OCI-LY7 (cell line): ENCODE measurements around the gene CD69. TPM values are rescaled to one million over a fixed set of nuclear protein-coding genes. Genes with fewer than 3 reads are reported as not detected.
"Not testable (repeated sequence)": the region's sequence is repeated elsewhere in the genome, so short reads cannot be mapped to it uniquely, and the experiment has no call there.

Source experiments
- BruUV-seq: library from RNA; stranded (reverse); fragments of 400-500 nt; replicated peaks from 2 replicates; lab custom pipeline; 2021; lab: Mats Ljungman, UMichigan
- CTCF ChIA-PET: fragments of 300-600 bp; sonication (Branson Sonifier 250); formaldehyde crosslinking; loops from one replicate; lab custom pipeline; 2022; ENCODE audit warnings: antibody characterized with exemption; ENCODE audit not compliant: unreplicated experiment; lab: Charles Lee
- POLR2A ChIA-PET: fragments of 300-600 bp; sonication (Branson Sonifier 250); formaldehyde crosslinking; loops from one replicate; lab custom pipeline; 2022; ENCODE audit warnings: antibody characterized with exemption; lab: Charles Lee
- DNase-seq: peaks from one replicate; pipeline ENCODE4 v3.0.0-alpha.2; 2015; ENCODE audit warnings: low spot score
- H2AFZ ChIP-seq: fragments of 200-600 bp; sonication (generic), shearing (Covaris generic); 2 replicates; pipeline ENCODE4 v1.6.1; 2014; ENCODE audit warnings: mild to moderate bottlenecking, antibody characterized with exemption, low read length, moderate library complexity
- H3K27ac ChIP-seq: fragments of 200-600 bp; sonication (generic); 2 replicates; pipeline ENCODE4 v1.5.1; 2014; ENCODE audit warnings: mixed run types, low read depth, mild to moderate bottlenecking, moderate library complexity, low read length, inconsistent platforms; ENCODE audit not compliant: poor library complexity, severe bottlenecking
- H3K36me3 ChIP-seq: fragments of 200-600 bp; sonication (generic); 2 replicates; pipeline ENCODE4 v1.6.1; 2014; ENCODE audit warnings: mild to moderate bottlenecking, antibody characterized with exemption, low read length, moderate library complexity, mixed read lengths; ENCODE audit not compliant: insufficient read depth
- H3K4me1 ChIP-seq: fragments of 200-600 bp; sonication (generic); 2 replicates; pipeline ENCODE4 v1.5.1; 2014; ENCODE audit warnings: mild to moderate bottlenecking, low read length; ENCODE audit not compliant: insufficient read depth, poor library complexity, severe bottlenecking
- H3K4me2 ChIP-seq: fragments of 200-600 bp; sonication (generic); 2 replicates; pipeline ENCODE4 v1.6.1; 2014; ENCODE audit warnings: mild to moderate bottlenecking, low read length
- H3K4me3 ChIP-seq: fragments of 200-600 bp; sonication (generic); 2 replicates; pipeline ENCODE4 v1.5.1; 2014; ENCODE audit warnings: mild to moderate bottlenecking, low read depth, low read length; ENCODE audit not compliant: poor library complexity, severe bottlenecking
- H3K79me2 ChIP-seq: fragments of 200-600 bp; sonication (generic); 2 replicates; pipeline ENCODE4 v1.6.1; 2016; ENCODE audit warnings: low read depth, mild to moderate bottlenecking, low read length, moderate library complexity, mixed read lengths; ENCODE audit not compliant: insufficient read depth
- H3K9me2 ChIP-seq: fragments of 200-600 bp; sonication (generic); 2 replicates; pipeline ENCODE4 v1.6.1; 2016; ENCODE audit warnings: mild to moderate bottlenecking, low read length, mixed read lengths; ENCODE audit not compliant: insufficient read depth
- H3K9me3 ChIP-seq: fragments of 200-600 bp; sonication (generic); 2 replicates; pipeline ENCODE4 v1.6.1; 2014; ENCODE audit warnings: mild to moderate bottlenecking, mixed run types, low read length, mixed read lengths
- H4K20me1 ChIP-seq: fragments of 200-600 bp; sonication (generic); 2 replicates; pipeline ENCODE4 v1.6.1; 2014; ENCODE audit warnings: mild to moderate bottlenecking, antibody characterized with exemption, low read length, moderate library complexity, mixed read lengths; ENCODE audit not compliant: insufficient read depth
- CTCF ChIP-seq: fragments of 200-600 bp; sonication (generic); conservative IDR thresholded peaks from 2 replicates; pipeline ENCODE4 v1.5.1; 2014; ENCODE audit warnings: mild to moderate bottlenecking, antibody characterized with exemption, low read length, moderate library complexity, mixed read lengths
- EZH2phosphoT487 ChIP-seq: fragments of 200-600 bp; sonication (generic); IDR thresholded peaks from 2 replicates; pipeline ENCODE4 v1.6.1; 2018; ENCODE audit warnings: low read depth, borderline replicate concordance, mild to moderate bottlenecking, mixed run types, antibody characterized with exemption, low read length, moderate library complexity, mixed read lengths
- intact Hi-C: fragments of 100-400 bp; cut with micrococcal nuclease; formaldehyde crosslinking; loops from one replicate; pipeline ENCODE4 v1.10.0; 2022; ENCODE audit not compliant: unreplicated experiment
- total RNA-seq, 2 experiments: library from RNA; depleted of rRNA in 1 of 2; stranded (reverse); fragments of >200 nt in 1 of 2; shearing (Covaris generic) in 1 of 2; gene quantifications; 2 replicates each; pipeline ENCODE4 v1.2.3, GENCODE V29; 2014 to 2022

Gene CD69
- total RNA-seq, 2 experiments from 2014 or later, result 10.3 to 12.3 TPM

GRCh38 chr12:9718968-9719367 is 41.7 kb downstream of the CD69 start:
- Histone ChIP-seq H3K36me3 (peaks cover 70% of the 10 kb centered on the region), H3K27ac (peak overlapping the region; percentile 99), H3K4me1 (peaks cover 100% of the 10 kb centered on the region), H3K9me2 (no peaks in the 10 kb centered on the region), H3K9me3 (no peaks in the 10 kb centered on the region), H3K79me2 (peaks cover 61% of the 10 kb centered on the region), H2AFZ (no peak overlapping the region), H3K4me2 (peak overlapping the region; percentile 32), H3K4me3 (peak overlapping the region; percentile 0), H4K20me1 (no peaks in the 10 kb centered on the region)
- DNase-seq, result no peak
- no TSS peak for BruUV-seq
- ChIA-PET POLR2A (interaction anchor here (1.6 to 4.5 kb wide), 6 partner anchors 8 to 49 kb away, joined by 3 to 98 read pairs (median 28); partner anchors contain the start of genes CLEC2D and CLECL1), CTCF (interaction anchor here (2.1 kb wide), 1 partner anchor 11 kb away, joined by 5 read pairs; no protein-coding TSS in a partner anchor)
- TF ChIP-seq EZH2phosphoT487 (no peak), CTCF (no peak)
- intact Hi-C loops, result no loop called here

- Histone ChIP-seq H3K4me1 (peaks cover 99% of the 10 kb centered on the region), H3K4me2 (peak overlapping the region; percentile 49), H3K9me2 (no peaks in the 10 kb centered on the region), H3K36me3 (peaks cover 56% of the 10 kb centered on the region), H3K79me2 (peaks cover 45% of the 10 kb centered on the region), H4K20me1 (no peaks in the 10 kb centered on the region), H3K9me3 (no peaks in the 10 kb centered on the region), H2AFZ (no peak overlapping the region), H3K4me3 (peak overlapping the region; percentile 8), H3K27ac (peak overlapping the region; percentile 99)
- BruUV-seq, result no TSS peak
- CTCF ChIA-PET, result interaction anchor here (0.7 to 2.1 kb wide), 3 partner anchors 9 to 16 kb away, joined by 3 to 5 read pairs (median 3); no protein-coding TSS in a partner anchor
- intact Hi-C loops, result no loop called here
- POLR2A ChIA-PET, result interaction anchor here (0.6 to 3.5 kb wide), 25 partner anchors 8 to 105 kb away, joined by 3 to 38 read pairs (median 4); partner anchors contain the start of genes CLEC2D and CLECL1
- TF ChIP-seq EZH2phosphoT487 (no peak), CTCF (no peak)
- DNase-seq, result peak; percentile 70
Measured at GRCh38 chr12:9717070-9717925, 43.4 kb downstream of the CD69 start.

GRCh38 chr12:9713032-9713558 is 47.6 kb downstream of the CD69 start:
- not testable (repeated sequence) for H2AFZ ChIP-seq, H3K9me2 ChIP-seq, BruUV-seq, H3K9me3 ChIP-seq, H4K20me1 ChIP-seq
- Histone ChIP-seq H3K27ac (peak overlapping the region; percentile 99), H3K79me2 (peaks cover 16% of the 10 kb centered on the region; the same call in 1 of the 2 replicates), H3K4me3 (peak overlapping the region; percentile 25), H3K4me1 (peaks cover 99% of the 10 kb centered on the region), H3K36me3 (peaks cover 22% of the 10 kb centered on the region), H3K4me2 (peak overlapping the region; percentile 63)
- ChIA-PET POLR2A (interaction anchor here (0.6 to 3.2 kb wide), 14 partner anchors 9 to 65 kb away, joined by 3 to 29 read pairs (median 4); partner anchors contain the start of genes CLEC2D and CLECL1), CTCF (interaction anchor here (2.8 kb wide), 1 partner anchor 13 kb away, joined by 7 read pairs; no protein-coding TSS in a partner anchor)
- DNase-seq, result peak; percentile 83
- intact Hi-C loops, result loop anchor here (1.0 kb wide), 1 partner anchor 18 kb away; no protein-coding TSS in a partner anchor
